Measurements from ENCODE around the gene NUDT9.

GRCh38 chr4:87399954-87400353 is 22.4 kb upstream of the NUDT9 start:
- TF ChIP-seq CTCF (IDR thresholded peaks at IDR 0.05; ENCODE audit: low read length) (no peak), EZH2 (optimal IDR thresholded peaks at IDR 0.05; ENCODE audit: low read depth, low read length) (no peak), EZH2phosphoT487 (IDR thresholded peaks at IDR 0.05; ENCODE audit: low read length) (no peak)

Measured in MM.1S (cell line).